SU-DHL-6 (cell line): ENCODE data around the gene RASA2.
"Not testable (repeated sequence)": the region's sequence is repeated elsewhere in the genome, so short reads cannot be mapped to it uniquely, and the experiment has no call there.

Experiments used
- H2AFZ ChIP-seq: fragments of 200-600 bp; sonication (generic); 2 replicates; pipeline ENCODE4 v1.6.1; 2014; ENCODE audit warnings: low read depth, mild to moderate bottlenecking, moderate library complexity, mixed read lengths, antibody characterized with exemption, low read length; ENCODE audit not compliant: severe bottlenecking
- H3F3A ChIP-seq: fragments of 200-600 bp; shearing (Covaris generic); 2 replicates; pipeline ENCODE4 v1.6.0; 2016; ENCODE audit warnings: antibody characterized with exemption, mild to moderate bottlenecking; ENCODE audit not compliant: insufficient read depth
- H3K27ac ChIP-seq: fragments of 200-600 bp; sonication (generic); 2 replicates; pipeline ENCODE4 v1.5.1; 2016; ENCODE audit warnings: low read depth, mild to moderate bottlenecking, low read length, moderate library complexity, mixed read lengths
- H3K27me3 ChIP-seq: fragments of 200-600 bp; sonication (generic), shearing (Covaris generic); 2 replicates; pipeline ENCODE4 v1.6.0; 2014; ENCODE audit warnings: mild to moderate bottlenecking, low read length
- H3K36me3 ChIP-seq: fragments of 200-600 bp; sonication (generic); 2 replicates; pipeline ENCODE4 v1.6.1; 2014; ENCODE audit warnings: mild to moderate bottlenecking, low read length, mixed read lengths
- H3K4me2 ChIP-seq: fragments of 300-600, 200-600 bp; shearing (Covaris generic), sonication (generic); 2 replicates; pipeline ENCODE4 v1.6.0; 2014; ENCODE audit warnings: low read length, low read depth, mild to moderate bottlenecking; ENCODE audit not compliant: poor library complexity, severe bottlenecking
- H3K4me3 ChIP-seq: fragments of 200-600 bp; sonication (generic); 2 replicates; pipeline ENCODE4 v1.5.1; 2014; ENCODE audit warnings: antibody characterized with exemption, low read length, mild to moderate bottlenecking, mixed read lengths; ENCODE audit not compliant: insufficient read depth, poor library complexity, severe bottlenecking
- H3K79me2 ChIP-seq: fragments of 200-600 bp; sonication (generic); 2 replicates; pipeline ENCODE4 v1.6.1; 2014; ENCODE audit warnings: mild to moderate bottlenecking, low read length, moderate library complexity; ENCODE audit not compliant: insufficient read depth
- H3K9ac ChIP-seq: fragments of 200-600 bp; sonication (generic); 2 replicates; pipeline ENCODE4 v1.7.0; 2014; ENCODE audit warnings: mild to moderate bottlenecking, low read length
- H3K9me2 ChIP-seq: fragments of 200-600 bp; sonication (generic); replicated peaks from 2 replicates; pipeline ENCODE4 v1.6.1; 2014; ENCODE audit warnings: low read length; ENCODE audit not compliant: insufficient read depth
- H3K9me3 ChIP-seq: fragments of 200-600 bp; sonication (generic); 2 replicates; pipeline ENCODE4 v1.6.1; 2014; ENCODE audit warnings: low read length, mixed read lengths; ENCODE audit not compliant: insufficient read depth
- H4K20me1 ChIP-seq: fragments of 200-600 bp; sonication (generic); 2 replicates; pipeline ENCODE4 v1.6.1; 2014; ENCODE audit warnings: low read depth, mild to moderate bottlenecking, antibody characterized with exemption, low read length, moderate library complexity, mixed read lengths
- CTCF ChIP-seq: fragments of 200-600 bp; sonication (generic); IDR thresholded peaks from one replicate; pipeline ENCODE4 v1.5.1; 2017; ENCODE audit warnings: antibody characterized with exemption, mild to moderate bottlenecking, low read length, moderate library complexity; ENCODE audit not compliant: insufficient read depth, poor library complexity, severe bottlenecking
- EZH2phosphoT487 ChIP-seq: fragments of 200-600 bp; sonication (generic), shearing (Covaris generic); conservative IDR thresholded peaks from 2 replicates; pipeline ENCODE4 v1.6.1; 2018; ENCODE audit warnings: mild to moderate bottlenecking, antibody characterized with exemption, low read length, moderate library complexity, mixed read lengths

RASA2 gene

DNA sequence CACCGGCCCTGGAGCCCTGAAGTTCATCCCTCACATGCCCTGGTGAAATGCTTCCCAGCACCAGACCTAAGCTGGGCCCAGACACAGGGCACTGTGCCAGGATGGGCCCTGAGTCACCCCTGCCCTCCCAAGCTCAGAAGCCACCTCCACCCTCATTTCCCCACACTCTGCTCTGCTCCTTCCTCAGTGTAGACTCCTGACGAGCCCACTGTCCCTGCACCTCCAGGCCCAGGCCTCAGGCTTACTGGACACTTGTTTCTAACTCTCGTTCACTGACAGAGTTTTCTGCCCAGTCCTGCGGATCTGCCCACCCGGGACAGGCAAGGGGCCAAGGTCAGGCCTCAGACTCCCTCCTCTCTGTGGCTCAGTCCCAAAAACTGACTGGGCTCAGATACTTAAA is 138.7 kb downstream of the RASA2 start:
- Histone ChIP-seq H3K27me3 (no peaks in the 10 kb centered on the region), H3K9me3 (no peaks in the 10 kb centered on the region), H3K79me2 (no peaks in the 10 kb centered on the region), H3K4me2 (no peak overlapping the region), H3K27ac (no peak overlapping the region), H3F3A (no peaks in the 10 kb centered on the region), H2AFZ (no peak overlapping the region), H3K36me3 (no peaks in the 10 kb centered on the region), H4K20me1 (no peaks in the 10 kb centered on the region), H3K4me3 (no peak overlapping the region), H3K9me2 (no peaks in the 10 kb centered on the region), H3K9ac (no peak overlapping the region)
- no peak for TF ChIP-seq CTCF
- no peak for TF ChIP-seq EZH2phosphoT487

GRCh38 chr3:141628334-141628733 is 141.5 kb downstream of the RASA2 start:
- not testable (repeated sequence) for H3K4me3 ChIP-seq, H4K20me1 ChIP-seq, H3K79me2 ChIP-seq, H3K9ac ChIP-seq, H3K4me2 ChIP-seq, H3K9me3 ChIP-seq, H2AFZ ChIP-seq, H3K27me3 ChIP-seq, H3K27ac ChIP-seq, H3F3A ChIP-seq, H3K9me2 ChIP-seq, H3K36me3 ChIP-seq

DNA sequence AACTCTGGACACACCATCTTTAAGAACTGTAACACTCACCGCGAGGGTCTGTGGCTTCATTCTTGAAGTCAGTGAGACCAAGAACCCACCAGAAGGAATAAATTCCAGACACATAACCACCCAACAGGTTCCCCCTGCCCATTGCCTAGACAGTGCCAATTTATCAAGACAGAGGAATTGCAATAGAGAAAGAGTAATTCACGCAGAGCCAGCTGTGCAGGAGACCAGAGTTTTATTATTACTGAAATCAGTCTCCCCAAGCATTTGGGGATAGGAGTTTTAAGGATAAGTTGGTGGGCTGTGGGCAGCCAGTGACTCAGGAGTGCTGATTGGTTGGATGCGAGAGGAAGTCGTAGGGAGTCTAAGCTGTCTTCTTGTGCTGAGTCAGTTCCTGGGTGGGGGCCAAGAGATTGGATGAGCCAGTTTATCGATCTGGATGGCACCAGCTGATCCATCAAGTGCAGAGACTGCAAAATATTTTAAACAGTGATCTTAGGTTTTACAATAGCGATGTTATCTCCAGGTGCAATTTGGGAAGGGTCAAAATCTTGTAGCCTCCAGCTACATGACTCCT is 142.1 kb downstream of the RASA2 start:
- not testable (repeated sequence) for H3F3A ChIP-seq, H3K36me3 ChIP-seq, H3K4me3 ChIP-seq, H3K27ac ChIP-seq, H3K9me3 ChIP-seq, H3K27me3 ChIP-seq, H3K4me2 ChIP-seq, H4K20me1 ChIP-seq, H3K9ac ChIP-seq, H2AFZ ChIP-seq, H3K9me2 ChIP-seq, H3K79me2 ChIP-seq

- Histone ChIP-seq H3K36me3 (no peaks in the 10 kb centered on the region), H3F3A (no peaks in the 10 kb centered on the region), H3K9me3 (no peaks in the 10 kb centered on the region), H3K79me2 (no peaks in the 10 kb centered on the region), H3K27me3 (no peaks in the 10 kb centered on the region), H3K27ac (no peak overlapping the region), H2AFZ (no peak overlapping the region), H4K20me1 (no peaks in the 10 kb centered on the region), H3K9me2 (no peaks in the 10 kb centered on the region), H3K4me3 (no peak overlapping the region), H3K9ac (no peak overlapping the region), H3K4me2 (no peak overlapping the region)
- TF ChIP-seq CTCF (no peak), EZH2phosphoT487 (no peak)
Observed at GRCh38 chr3:141629976-141630375, 143.1 kb downstream of the RASA2 start.
